Adrenal gland (tissue), 5 donors: ENCODE measurements around the gene NXPE3.

Experiments
- CTCF ChIP-seq, 6 experiments: fragments of 450-650 bp in 4 of 6; fragments of 200-600 bp in 2 of 6; sonication (generic) in 1 of 6; IDR thresholded peaks; 1 replicate in 5 of 6; 2 replicates in 1 of 6; pipeline versions ENCODE4 v1.5.1 to v1.8.0; 2016 to 2021; ENCODE audit warnings: antibody characterized with exemption in 6 of 6, mild to moderate bottlenecking in 2 of 6, moderate library complexity in 1 of 6
- POLR2A ChIP-seq, 2 donors: fragments of 450-650 bp; IDR thresholded peaks; one replicate each; pipeline ENCODE4 v1.6.1; 2017; ENCODE audit warnings: antibody characterized with exemption in 2 of 2, mild to moderate bottlenecking in 2 of 2, moderate library complexity in 1 of 2
- donor health status: DM: no; HTN: no; CAD: no.

- TF ChIP-seq POLR2A (IDR thresholded peaks at IDR 0.05) (no peak), CTCF (IDR thresholded peaks at IDR 0.05) (no peak)
Measured at GRCh38 chr3:101729586-101729985, 49.4 kb upstream of the NXPE3 start.
